Breast epithelium (tissue), 4 donors: Measurements from ENCODE around the gene LPAR1. TPM values are rescaled to one million over a fixed set of nuclear protein-coding genes. Genes with fewer than 3 reads are reported as not detected.

Source experiments
- DNase-seq, 2 donors: peaks; one replicate each; pipeline ENCODE4 v3.0.0-alpha.2; 2019; ENCODE audit warnings: low spot score in 2 of 2
- H3K27ac ChIP-seq, 2 donors: fragments of 200-600 bp; sonication (generic) in 1 of 2; one replicate each; pipeline ENCODE4 v1.5.1; 2016 to 2019; ENCODE audit warnings: mild to moderate bottlenecking in 1 of 2
- H3K27me3 ChIP-seq, 2 donors: fragments of 200-600 bp; sonication (generic) in 1 of 2; one replicate each; pipeline versions ENCODE4 v1.5.1 to v1.6.0; 2017 to 2019; ENCODE audit warnings: control low read depth in 1 of 2, mild to moderate bottlenecking in 1 of 2
- H3K36me3 ChIP-seq: fragments of 200-600 bp; one replicate; pipeline ENCODE4 v1.5.1; 2019
- H3K4me1 ChIP-seq, 2 donors: fragments of 200-600 bp; sonication (generic); one replicate each; pipeline ENCODE4 v1.5.1; 2016 to 2019; ENCODE audit warnings: control low read depth in 1 of 2
- H3K4me3 ChIP-seq, 3 donors: fragments of 200-600 bp; sonication (generic); 1 replicate in 2 of 3; 2 replicates in 1 of 3; pipeline ENCODE4 v1.5.1; 2016 to 2019; ENCODE audit warnings: mild to moderate bottlenecking in 3 of 3, moderate library complexity in 2 of 3
- H3K9me3 ChIP-seq, 2 donors: fragments of 200-600 bp; sonication (generic) in 1 of 2; one replicate each; pipeline ENCODE4 v1.5.1; 2016 to 2019; ENCODE audit warnings: control low read depth in 1 of 2
- CTCF ChIP-seq, 3 donors: fragments of 450-650 bp; IDR thresholded peaks; one replicate each; pipeline ENCODE4 v1.5.1; 2016 to 2017; ENCODE audit warnings: antibody characterized with exemption in 3 of 3, mild to moderate bottlenecking in 3 of 3, moderate library complexity in 3 of 3
- POLR2A ChIP-seq: fragments of 450-650 bp; IDR thresholded peaks from one replicate; pipeline ENCODE4 v1.6.1; 2016; ENCODE audit warnings: antibody characterized with exemption, mild to moderate bottlenecking, moderate library complexity
- POLR2AphosphoS5 ChIP-seq, 3 donors: sonication (generic); formaldehyde crosslinking; IDR thresholded peaks; one replicate each; pipeline ENCODE4 v1.6.1; 2017; ENCODE audit warnings: antibody characterized with exemption in 3 of 3
- intact Hi-C: fragments of 100-400 bp; cut with DNase I; formaldehyde crosslinking; loops from one replicate; pipeline ENCODE4 v1.15.1; 2023; ENCODE audit warnings: low total_unique reads
- total RNA-seq, 3 donors: library from RNA; depleted of rRNA; stranded (reverse); fragments of >200 nt; gene quantifications; one replicate each; pipeline ENCODE4 v1.1.0, GENCODE V29; 2016

LPAR1 gene
- total RNA-seq, 3 donors from 2014 or later = 24.6 to 138 (median 79.3) TPM

- Histone ChIP-seq H3K36me3 (no peaks in the 10 kb centered on the region), H3K4me3 (no peak overlapping the region), H3K4me1 (no peaks in the 10 kb centered on the region), H3K27me3 (no peaks in the 10 kb centered on the region), H3K9me3 (no peaks in the 10 kb centered on the region), H3K27ac (no peak overlapping the region)
- intact Hi-C loops = no loop called here
- TF ChIP-seq CTCF (IDR thresholded peaks at IDR 0.05) (no peak), POLR2A (no peak), POLR2AphosphoS5 (IDR thresholded peaks at IDR 0.05) (no peak)
- no peak for DNase-seq
These were observed 36.1 kb upstream of the LPAR1 start for GRCh38 chr9:111074395-111074794.

GRCh38 chr9:111069183-111069582, 30.9 kb upstream of the LPAR1 start:
- H3K9me3 ChIP-seq = no peaks in the 10 kb centered on the region
- TF ChIP-seq POLR2AphosphoS5 (IDR thresholded peaks at IDR 0.05) = no peak
- TF ChIP-seq CTCF (IDR thresholded peaks at IDR 0.05) = no peak
- TF ChIP-seq POLR2A = no peak
- DNase-seq = no peak
- H3K4me3 ChIP-seq = no peak overlapping the region
- intact Hi-C loops = no loop called here
- H3K27me3 ChIP-seq = no peaks in the 10 kb centered on the region
- no peaks in the 10 kb centered on the region for H3K36me3 ChIP-seq
- H3K4me1 ChIP-seq = no peaks in the 10 kb centered on the region
- H3K27ac ChIP-seq = peak overlapping the region; percentile 59 to 83

- Histone ChIP-seq H3K4me1 (no peaks in the 10 kb centered on the region), H3K9me3 (no peaks in the 10 kb centered on the region), H3K4me3 (no peak overlapping the region), H3K27me3 (no peaks in the 10 kb centered on the region), H3K36me3 (no peaks in the 10 kb centered on the region), H3K27ac (peak overlapping the region; percentile 59 to 83)
- TF ChIP-seq POLR2AphosphoS5 (IDR thresholded peaks at IDR 0.05) (no peak), CTCF (IDR thresholded peaks at IDR 0.05) (no peak), POLR2A (no peak)
- no peak for DNase-seq
- intact Hi-C loops = no loop called here
These were observed 30.5 kb upstream of the LPAR1 start for GRCh38 chr9:111068771-111069170.

- no peak for TF ChIP-seq POLR2A
- peak in 1 of 3 donors; percentile 5 for TF ChIP-seq POLR2AphosphoS5 (IDR thresholded peaks at IDR 0.05)
- no peaks in the 10 kb centered on the region for H3K36me3 ChIP-seq
- H3K27me3 ChIP-seq = no peaks in the 10 kb centered on the region
- no peak overlapping the region for H3K4me3 ChIP-seq
- peak overlapping the region; percentile 59 to 83 for H3K27ac ChIP-seq
- no peak for DNase-seq
- no peaks in the 10 kb centered on the region for H3K9me3 ChIP-seq
- no peaks in the 10 kb centered on the region for H3K4me1 ChIP-seq
- intact Hi-C loops = no loop called here
These were observed 30.1 kb upstream of the LPAR1 start for GRCh38 chr9:111068383-111068730.

GRCh38 chr9:111066468-111066867, 28.2 kb upstream of the LPAR1 start:
- peak overlapping the region in 1 of 2 donors; percentile 40 for H3K27ac ChIP-seq

More at GRCh38 chr9:111066468-111066867, 28.2 kb upstream of the LPAR1 start:
- Histone ChIP-seq H3K36me3 (no peaks in the 10 kb centered on the region), H3K4me3 (no peak overlapping the region), H3K9me3 (no peaks in the 10 kb centered on the region), H3K27me3 (no peaks in the 10 kb centered on the region), H3K4me1 (no peaks in the 10 kb centered on the region)
- intact Hi-C loops = no loop called here
- TF ChIP-seq POLR2AphosphoS5 (IDR thresholded peaks at IDR 0.05) (no peak), POLR2A (no peak), CTCF (IDR thresholded peaks at IDR 0.05) (no peak)
- no peak for DNase-seq
